ENCODE results near the gene CSAG2.

The CSAG2 gene

GRCh38 chrX:152663086-152663485 is 46.0 kb downstream of the CSAG2 start:
- DNase-seq (ENCODE audit: low spot score) = no peak

GRCh38 chrX:152658302-152658701 is 50.8 kb downstream of the CSAG2 start:
- no peak for DNase-seq (ENCODE audit: low spot score)

Data from CD4-positive, alpha-beta T cell treated with Interleukin-15 for 4 hours (primary cell).